Kidney capillary endothelial cell (primary cell): ENCODE results near the gene NIT2.
"Not testable (repeated sequence)": the region's sequence is repeated elsewhere in the genome, so short reads cannot be mapped to it uniquely, and the experiment has no call there.

Experiments
- DNase-seq: peaks from one replicate; pipeline ENCODE4 v3.0.0-alpha.2; 2018; ENCODE audit warnings: low spot score

The NIT2 gene

DNA sequence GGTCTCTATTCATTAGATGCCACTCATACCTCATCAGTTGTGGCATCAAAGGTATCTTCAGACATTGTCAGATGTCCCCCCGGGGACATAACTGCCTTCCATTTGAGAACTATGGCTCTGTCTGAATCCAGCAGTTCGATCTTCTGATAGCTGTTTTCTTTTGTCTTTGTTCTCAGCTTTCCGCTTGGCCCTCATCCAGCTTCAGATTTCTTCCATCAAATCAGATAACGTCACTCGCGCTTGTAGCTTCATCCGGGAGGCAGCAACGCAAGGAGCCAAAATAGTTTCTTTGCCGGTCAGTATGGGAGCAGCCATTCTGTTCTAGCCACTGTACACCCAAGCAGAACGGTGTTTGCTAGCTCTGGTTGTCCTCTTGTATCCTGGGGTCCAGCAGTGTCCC, 4.4 kb downstream of the NIT2 start:
- DNase-seq: no peak

DNA sequence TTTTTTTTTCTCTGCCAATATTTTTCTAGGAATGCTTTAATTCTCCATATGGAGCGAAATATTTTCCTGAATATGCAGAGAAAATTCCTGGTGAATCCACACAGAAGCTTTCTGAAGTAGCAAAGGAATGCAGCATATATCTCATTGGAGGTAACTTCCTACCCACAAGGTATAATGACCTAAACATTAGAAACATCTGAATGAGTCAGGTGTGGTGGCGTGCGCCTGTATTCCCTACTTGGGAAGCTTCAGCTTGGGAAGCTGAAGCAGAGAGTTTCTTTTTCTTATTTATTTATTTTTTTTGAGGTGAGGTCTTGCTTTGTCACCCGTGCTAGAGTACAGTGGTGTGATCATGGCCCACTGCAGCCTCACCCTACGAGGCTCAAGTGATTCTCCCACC, 5.2 kb downstream of the NIT2 start:
- DNase-seq: no peak

DNA sequence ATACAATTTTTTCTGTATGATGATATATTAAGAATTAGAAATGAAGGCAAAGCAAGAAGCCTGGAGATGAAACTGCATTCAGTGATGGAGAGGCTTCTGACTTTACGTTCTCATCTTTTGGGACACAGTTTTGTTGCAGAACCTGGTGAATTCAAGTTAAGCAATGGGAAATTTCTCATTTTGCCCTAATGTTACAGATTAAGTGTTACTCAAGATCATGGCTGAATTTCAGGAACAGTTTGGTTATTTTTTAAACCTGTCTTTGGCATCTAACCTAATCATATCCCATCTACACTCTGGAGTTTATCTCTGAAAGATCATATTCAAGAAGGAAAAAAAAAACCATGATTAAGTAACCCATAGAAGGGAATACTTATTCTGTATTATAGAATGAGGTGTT, 6.0 kb downstream of the NIT2 start:
- no peak for DNase-seq

DNA sequence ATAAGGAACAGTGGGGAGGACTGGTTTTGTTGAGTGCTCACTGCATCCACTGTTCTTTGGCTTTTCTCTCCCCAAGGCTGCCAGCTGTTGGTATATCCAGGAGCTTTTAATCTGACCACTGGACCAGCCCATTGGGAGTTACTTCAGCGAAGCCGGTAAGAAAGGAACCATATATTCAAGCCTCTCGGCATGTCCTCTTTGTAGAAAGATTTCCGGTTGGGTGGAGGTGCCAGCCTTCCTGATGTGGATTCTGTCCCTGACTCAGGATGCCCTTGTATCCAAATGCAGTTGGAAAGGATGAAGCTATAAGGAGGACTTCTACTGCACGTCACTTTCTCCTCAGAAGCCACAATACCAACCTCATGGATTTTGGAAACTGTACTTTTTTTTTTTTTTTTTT, 14.2 kb downstream of the NIT2 start:
- DNase-seq: no peak

DNA sequence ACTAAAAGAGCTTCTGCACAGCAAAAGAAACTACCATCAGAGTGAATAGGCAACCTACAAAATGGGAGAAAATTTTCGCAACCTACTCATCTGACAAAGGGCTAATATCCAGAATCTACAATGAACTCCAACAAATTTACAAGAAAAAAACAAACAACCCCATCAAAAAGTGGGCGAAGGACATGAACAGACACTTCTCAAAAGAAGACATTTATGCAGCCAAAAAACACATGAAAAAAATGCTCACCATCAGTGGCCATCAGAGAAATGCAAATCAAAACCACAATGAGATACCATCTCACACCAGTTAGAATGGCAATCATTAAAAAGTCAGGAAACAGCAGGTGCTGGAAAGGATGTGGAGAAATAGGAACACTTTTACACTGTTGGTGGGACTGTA, 17.2 kb downstream of the NIT2 start:
- not testable (repeated sequence) for DNase-seq

DNA sequence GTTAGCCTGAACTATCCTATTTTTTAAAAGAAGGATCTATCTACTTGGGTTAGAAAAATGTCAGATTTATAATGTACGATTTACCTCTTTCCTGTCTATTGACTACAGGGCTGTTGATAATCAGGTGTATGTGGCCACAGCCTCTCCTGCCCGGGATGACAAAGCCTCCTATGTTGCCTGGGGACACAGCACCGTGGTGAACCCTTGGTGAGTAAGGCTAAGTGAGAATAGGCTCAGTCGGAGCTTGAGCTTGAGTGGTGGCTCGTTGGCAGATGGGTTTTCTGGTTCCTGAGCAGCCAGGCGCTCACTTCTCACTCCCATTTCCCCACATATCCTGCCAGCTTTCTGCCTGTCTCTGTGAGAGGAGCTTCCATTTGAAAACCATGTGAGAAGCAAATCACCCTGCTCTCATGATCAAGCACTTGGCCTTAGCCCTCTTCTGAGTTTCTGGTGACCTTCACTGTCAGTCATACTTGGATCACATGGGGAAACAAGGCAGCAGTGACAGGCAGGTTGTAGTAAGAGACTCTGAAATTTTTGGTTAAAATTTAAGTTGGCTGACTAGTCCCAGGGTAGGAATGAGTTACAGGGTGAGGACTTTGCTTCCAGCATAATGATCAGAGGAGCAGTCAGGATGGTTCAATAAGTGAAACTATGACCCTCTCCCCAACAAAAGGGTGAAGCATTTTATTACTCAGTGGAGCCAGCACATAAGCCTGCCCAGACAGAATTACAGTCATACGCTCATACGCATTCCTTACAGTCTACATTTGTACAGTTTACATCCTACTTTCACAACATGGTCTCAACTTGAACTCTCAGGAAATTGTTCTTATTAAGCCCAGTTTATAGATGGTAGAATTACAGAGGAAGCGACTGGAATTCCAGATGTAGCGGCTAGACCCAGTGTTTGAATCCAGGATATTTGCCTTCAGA, 18.0 kb downstream of the NIT2 start:
- DNase-seq: no peak

DNA sequence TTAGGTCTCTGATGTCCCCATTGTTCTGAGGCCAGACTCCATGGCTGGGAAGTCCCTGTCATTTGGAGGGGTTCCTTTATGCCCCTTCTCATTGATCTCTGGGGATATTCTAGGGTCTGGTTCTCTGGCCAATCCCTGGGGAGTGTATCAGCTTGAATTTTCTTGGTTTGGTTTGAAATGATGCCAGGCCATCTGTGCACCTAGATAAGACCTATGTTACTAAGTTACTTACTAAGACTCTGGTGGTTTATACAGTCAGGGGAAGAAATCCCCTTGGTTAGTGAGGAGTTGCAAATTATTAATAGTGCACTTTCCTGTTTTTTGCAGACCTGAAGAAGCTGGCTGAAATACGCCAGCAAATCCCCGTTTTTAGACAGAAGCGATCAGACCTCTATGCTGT, 20.3 kb downstream of the NIT2 start:
- DNase-seq: no peak

DNA sequence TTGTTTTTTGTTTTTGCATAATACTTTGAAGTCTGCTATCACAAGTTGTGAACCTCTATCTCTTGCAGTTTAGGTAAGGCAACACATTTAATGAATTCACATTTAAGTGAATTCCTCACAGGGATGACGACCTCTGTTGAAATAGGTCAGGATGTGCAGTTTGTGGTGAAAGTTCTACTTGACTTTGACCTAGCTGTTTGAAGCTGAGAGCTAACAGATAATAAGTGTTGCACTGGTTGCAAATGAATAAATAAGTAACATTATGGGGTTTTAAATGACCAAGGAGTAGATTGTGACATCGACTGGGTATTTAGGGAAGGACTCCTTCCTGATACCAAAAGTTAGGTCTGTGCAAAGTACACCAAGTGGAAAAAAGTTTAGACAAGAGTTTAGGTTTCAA, 23.9 kb downstream of the NIT2 start:
- DNase-seq: no peak

DNA sequence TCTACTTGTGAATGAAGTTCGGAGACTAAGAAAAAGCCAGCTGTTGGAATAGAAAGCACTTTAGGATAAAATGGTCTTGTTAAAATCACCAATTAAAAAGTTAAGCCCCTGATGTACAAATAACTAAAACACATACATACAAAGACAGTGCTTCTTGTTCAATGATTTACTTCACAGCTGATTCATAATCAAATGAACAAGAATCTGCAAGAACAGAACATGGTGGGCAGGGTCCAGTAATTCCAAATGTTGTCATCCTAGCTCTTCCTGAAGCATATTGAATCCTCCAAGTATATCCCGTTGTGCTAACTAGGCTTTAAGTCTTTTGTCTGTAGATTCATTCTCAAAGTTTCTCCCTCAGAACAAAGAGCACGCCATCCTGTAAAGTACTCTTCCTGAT, 24.5 kb downstream of the NIT2 start:
- no peak for DNase-seq

DNA sequence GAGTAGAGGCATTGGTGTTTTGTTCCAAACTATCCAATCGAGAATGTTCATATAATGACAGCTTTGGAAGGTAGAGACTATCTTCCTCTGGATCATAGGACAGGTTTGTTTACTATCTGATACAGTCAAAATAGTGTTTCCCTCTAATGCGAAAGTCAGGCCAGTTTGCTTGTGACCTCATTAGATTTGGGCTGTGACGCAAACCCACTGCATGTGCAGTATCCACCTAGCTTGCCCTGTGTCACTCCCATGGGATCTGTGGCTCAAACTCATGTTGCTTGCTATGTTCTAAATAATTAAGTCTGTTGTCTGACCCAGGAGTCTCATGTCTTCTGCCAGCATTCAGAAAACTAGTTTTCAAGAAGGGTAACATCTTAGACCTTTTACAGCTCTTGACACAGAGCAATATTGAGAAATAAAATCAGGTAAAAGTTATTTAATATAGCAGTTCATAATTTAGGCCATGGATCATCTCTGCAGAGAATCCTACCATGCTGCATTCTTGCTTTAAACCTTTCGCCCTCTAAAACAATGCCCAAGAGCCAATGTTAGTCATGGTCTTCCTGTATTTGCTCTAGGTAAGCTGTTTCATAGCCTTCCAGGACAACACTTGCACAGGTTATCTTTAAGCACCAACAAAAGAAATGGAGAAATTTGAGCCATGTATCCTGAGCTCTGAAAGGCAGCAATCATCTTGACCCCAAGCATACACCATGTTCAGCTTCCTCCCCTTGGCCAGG, 26.4 kb downstream of the NIT2 start:
- no peak for DNase-seq

DNA sequence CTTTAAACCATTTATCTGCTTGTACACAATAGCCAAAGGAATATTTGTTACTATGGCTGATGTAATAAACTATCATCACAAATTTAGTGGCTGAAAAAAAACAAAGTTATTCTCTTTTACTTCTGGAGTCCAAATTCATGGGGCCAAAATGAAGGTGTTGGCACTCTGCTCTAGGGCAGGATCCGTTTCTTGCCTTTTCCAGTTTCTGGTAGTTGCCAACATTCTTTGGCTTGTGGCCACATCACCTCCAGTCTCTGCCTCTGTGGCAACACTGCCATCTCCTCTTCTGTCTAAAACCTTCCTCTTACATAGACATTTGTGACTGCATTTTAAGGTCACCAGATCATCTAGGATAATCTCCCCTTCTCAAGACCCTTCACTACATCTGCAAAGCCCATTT, 27.3 kb downstream of the NIT2 start:
- no peak for DNase-seq

DNA sequence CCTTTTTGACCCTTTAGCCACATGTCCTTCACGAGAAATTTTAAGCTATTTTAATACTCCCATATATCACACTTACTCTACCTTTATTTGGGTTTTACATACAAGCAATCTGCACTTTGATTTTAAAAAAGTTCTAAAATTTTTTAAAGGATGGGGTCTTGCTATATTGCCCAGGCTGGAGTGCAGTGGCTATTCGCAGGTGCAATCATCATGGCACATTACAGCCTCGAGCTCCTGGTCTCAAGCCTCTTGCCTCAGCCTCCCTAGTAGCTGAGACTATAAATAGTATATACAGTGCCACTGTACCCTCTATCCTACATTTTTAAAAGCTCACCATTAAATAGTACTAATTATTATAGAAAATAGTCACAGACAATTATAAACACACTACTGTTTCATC, 29.9 kb downstream of the NIT2 start:
- DNase-seq: no peak

DNA sequence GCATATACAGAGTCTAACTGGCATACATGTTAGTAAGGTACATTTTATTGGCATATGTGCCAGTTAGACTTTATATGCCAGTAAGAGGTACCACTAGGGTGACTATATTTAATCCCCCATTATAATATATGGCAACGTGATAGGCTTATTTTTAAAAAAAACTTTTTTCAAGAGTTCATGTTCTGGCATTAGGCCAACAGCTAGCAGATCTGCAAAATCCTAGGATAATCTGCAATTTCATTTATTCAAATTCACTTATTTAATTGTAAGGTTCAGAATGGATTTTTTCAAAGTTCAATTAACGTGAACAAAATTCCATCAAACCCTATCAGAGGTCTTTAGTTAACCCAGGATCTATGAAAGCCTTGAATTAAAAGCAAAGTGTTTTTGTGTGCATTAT, 31.9 kb downstream of the NIT2 start:
- no peak for DNase-seq

DNA sequence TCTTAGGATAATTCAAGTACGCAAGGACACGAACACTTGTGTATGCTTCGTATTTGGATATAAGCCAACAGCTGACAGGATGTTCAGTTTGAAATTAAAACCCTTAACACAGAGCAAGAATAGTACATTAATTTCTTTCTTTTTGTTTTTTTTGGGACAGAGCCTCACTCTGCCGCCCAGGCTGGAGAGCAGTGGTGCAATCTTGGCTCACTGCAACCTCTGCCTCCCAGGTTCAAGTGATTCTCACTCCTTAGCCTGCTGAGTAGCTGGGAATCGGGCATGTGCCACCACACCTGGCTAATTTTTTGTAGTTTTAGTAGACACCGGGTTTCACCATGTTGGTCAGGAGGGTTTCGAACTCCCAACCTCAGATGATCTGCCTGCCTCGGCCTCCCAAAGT, 33.9 kb downstream of the NIT2 start:
- DNase-seq: no peak

DNA sequence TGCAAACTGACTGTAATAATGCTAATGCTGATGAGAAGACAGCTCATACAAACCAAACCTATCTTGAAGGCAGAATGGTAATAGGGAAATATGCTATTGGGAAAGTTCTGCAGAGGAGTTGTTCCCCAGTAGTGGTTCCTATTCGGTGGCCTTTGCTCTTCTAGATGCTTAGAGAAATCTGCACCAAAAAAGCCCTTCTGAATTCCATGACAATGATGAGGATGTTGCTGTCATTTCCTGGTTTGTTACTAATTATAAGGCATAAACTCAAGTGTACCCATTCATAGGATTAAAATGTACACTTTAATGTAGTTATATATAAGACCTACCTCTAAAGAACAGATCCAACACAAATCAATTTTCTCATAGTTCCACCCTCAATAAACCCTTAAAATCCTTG, 36.2 kb downstream of the NIT2 start:
- DNase-seq: peak; percentile 52

DNA sequence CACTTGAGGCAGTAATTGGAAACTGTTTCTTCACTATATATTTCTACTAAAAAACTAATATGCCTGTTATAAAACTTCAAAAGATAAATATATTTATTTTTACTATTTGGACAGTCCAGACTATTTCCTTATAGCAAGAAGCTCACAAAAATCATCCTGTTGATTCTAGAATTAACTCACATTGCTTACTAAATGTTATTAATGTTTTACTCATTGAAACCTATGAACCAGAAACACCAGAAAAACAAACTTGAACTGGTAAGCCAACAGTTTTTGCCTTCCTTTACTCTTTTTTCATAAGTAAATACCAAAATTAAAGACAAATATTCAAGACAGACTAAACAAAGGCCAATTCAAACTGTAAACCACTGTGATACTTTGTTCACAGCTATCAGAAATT, 40.0 kb downstream of the NIT2 start:
- no peak for DNase-seq

DNA sequence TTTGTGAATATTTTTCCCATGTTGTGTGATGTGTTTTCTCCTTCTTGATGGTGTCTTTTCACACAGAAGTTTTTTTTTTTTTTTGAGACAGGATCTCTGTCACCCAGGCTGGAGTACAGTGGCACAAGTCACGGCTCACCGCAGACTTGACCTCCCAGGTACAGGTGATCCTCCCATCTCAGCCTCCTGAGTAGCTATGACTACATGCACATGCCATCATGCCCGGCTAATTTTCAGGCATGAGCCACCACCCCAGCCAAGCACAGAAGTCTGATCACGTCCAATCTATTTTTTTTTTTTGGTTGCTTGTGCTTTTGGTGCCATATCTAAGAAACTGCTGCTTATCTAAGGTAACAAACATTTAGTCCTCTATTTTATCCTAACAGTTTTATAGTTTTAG, 41.7 kb downstream of the NIT2 start:
- no peak for DNase-seq

DNA sequence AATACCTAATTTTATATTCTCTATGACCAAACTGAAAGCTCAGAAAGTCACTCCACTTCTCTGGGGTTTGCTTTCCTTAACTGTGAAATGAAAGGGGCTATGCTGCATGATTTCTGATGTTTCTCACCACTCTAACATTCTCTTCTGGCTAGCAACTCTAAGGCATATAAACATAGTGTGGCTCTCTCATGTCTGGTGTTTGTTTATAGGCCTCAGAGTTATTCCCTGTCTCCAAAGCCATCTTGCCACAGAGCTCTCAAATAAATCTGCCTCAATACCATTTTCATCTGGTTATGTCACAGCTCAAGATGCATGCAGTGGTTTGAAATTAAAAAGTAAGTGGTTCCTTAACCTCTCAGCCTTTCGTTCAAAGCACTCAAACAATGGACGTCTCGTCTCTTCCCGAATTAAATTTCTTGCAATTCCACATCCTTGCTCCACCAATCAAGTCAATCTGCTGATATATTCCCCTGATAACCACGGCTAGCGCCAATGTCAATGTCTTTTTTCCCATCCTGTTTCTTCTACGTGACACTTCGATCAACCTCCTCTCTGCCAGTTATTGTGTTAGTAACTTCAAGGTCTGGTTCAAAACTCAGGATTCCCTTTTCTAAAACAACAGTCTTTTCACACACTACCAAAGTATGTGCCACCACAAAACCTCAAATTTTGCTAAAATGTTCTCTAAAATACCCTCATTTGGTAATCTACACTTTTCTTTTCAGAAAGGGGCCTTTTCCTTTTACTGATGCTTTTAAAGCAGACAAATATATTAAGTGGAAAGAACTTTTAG, 50.4 kb downstream of the NIT2 start:
- DNase-seq: no peak

DNA sequence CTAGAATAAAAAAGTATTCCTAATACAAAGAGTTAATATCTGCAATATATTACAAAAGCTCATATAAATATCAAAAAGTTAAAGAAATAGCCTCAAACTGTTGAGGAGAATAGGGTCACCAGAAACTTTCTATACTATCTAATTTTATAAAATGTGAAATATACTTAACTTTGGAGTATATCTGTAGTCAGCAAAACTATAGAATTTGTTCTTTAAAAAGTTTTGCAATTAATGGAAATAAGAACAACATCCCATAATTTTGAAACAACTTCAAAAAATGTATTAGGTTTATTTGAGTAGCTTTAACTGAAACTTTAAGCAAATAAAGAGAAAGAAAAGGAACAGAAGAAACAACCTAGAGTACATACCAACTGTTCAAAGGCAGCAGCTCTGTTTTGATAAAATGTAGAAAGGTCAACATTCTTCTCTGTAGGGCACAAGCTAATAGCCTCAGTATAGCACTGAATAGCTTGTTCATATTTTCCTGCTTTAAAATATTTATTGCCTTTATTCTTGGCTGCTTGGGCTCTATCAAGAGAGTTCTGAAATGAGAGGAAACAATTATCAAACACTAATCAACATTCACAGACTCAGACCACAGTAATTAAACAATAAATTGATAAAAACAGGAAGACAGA, 52.0 kb downstream of the NIT2 start:
- DNase-seq: no peak

DNA sequence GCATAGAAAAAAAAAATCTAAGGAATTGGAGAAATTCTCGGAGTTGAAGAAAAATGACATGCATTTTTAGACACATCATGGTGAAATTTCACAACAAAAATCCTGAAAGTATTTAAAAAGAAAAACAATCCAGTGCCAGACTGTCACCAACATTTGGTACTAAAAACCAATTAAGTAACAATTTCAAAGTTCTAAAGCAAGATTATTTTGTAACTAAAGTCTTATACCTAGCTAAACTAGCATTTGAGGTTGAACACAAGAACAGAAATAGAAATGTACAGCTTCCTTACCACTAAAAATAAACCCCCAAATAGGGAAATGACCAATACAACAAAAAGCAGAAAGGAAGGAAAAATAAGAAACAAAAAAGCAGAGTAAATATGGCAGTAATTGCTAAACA, 54.5 kb downstream of the NIT2 start:
- no peak for DNase-seq

DNA sequence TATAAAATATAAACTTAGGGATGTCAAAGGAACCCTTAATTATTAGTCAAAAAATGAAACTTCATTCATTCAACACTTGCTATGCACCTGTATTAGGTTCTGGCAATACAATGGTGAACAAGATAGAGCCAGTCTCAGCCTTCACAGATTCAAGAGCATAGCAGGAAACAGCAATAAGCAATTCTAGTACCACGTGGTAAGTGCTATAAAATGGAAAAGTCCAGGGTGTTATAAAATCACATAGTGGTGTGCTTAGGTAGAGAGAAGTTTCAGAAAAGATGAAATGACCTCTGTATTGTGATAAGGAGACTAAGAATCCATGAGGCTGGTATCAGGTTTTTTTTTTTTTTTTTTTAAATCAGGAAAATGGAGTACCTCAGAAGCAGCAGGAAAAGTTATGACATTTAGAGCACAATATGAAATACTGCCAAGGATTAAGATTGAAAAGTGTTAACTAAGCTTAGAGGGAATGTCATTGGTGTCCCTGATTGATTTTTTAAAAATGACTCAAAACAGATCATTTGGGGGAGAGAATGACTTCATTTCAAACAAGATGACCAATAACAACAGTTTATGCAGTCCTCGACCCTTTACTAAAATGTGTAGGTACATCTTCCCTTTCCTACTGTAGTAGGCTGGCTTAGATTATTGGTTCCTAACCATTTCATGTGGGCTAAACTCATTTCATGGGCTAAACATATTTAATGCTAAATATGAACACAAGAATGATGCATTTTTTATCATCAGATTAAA, 61.3 kb downstream of the NIT2 start:
- no peak for DNase-seq

DNA sequence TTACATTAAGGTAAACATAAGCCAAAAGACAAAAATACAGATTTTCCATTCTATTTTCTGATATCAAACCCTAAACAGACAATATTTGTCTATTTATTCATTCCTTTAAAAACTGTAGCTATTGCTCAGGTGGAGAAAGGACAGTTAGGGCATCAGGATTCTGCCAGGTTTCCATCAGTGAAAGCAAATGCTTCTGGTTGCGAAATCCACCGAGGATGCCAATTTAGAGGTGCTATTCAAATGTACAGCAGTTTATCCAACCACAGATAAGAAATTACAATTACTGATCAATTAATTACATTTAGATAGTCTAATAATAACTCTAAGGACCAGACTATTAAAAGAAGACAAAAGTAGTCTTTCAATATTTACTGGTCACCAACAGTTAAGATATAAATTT, 62.4 kb downstream of the NIT2 start:
- no peak for DNase-seq
